NCI-H2171 (cell line): ENCODE measurements around the gene DAZAP1.
A peak's percentile ranks its signal among the peaks of the same experiment; 100 is the strongest.
"Not testable (repeated sequence)": the region's sequence is repeated elsewhere in the genome, so short reads cannot be mapped to it uniquely, and the experiment has no call there.

Experiments
- DNase-seq: peaks from one replicate; lab custom pipeline; 2025; lab: John Stamatoyannopoulos, UW

The DAZAP1 gene

DNA sequence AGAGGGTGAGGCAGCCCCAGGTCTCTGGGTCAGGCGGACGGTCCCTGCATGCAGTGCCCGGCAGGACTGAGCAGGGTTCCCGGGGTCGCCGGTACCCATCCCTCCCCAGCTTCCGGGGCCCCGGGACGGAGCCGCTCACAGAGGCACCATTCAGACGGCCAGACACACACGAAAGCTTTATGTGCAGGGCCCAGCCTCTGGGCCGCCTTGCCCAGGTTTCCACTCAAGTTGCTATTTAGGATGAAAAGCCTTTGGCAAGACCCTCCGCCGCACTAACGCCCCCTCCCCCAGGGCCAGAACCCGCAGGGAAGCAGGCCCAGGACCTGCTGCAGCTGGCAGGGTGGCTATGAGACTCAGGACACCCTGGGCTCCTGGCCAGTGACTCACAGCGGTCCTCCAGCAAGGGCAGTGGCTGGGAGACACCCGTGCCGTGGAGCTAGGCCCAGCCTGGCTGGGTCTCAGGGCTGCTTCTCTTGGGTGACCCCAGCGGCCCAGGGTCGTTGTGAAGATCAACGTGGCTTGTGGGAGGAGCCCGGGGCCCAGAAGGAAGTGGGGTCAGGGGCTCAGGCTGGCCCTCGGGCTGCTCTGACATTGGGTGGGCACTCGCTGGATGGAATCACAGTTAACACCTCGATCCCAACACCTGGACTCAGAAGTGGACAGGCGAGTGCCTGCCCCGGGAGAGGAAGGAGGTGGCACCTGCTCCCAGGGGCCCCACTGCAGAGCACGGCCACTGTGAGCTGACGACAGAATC, 66.8 kb downstream of the DAZAP1 start:
- DNase-seq, result no peak

DNA sequence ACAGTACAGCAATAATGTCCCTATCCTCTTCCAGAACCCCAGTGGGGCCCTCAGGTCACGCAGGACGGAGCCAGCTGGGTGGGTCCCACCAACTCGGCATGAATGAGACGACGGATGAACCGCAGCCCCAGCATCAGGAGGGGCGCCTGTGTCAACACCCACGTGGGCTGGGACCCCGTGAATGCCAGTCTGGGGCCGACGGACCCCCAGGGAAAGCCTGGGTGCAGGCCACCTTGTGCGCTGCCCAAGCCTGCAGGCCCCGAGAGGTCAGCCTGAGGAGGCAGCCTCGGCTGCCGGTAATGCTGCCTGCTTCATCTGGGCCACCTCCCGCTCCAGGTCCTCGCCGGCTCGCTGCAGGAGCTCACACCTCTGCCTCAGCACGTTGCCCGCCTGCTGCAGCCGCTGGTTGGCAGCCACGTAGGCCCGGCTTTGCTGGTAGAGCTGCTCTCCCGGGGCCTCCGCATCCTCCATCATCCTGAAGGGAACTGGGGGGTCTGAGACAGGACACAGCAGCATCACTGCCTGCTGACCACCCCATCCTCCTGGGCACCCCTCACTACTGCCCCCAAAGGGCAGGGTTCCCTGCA, 67.5 kb downstream of the DAZAP1 start:
- no peak for DNase-seq

DNA sequence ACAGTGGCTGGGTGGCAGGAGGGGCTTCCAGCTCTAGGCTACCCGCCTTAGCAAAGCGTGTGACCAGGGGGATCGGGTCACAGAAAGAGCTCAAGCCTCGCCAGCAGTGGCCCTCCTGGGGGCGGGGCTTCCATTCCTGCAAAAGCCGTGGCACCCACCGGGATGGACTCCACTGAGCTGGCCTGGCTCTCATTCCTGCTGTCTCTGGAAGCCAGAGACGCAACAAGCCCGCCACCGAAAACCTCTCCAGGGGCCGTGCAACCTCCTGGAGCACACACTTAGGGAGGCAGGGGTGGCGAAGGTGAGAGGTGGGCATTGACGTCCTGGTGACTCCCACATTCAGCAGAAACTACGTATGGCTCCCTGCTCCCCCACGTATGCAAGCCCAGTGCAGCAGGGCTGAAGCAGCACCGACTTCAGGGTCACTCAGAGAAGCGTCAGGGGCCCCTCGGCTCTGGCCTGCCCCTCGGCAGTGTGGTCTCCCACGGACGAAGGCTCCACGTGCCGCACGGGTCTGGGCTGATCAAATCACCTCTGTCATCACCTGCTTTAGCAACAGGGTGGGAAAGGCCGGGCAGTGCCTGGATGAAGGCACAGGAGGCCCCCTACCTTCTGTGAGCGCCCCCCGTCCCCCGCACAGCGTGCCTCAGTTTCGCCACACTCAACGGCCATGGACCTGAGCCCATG, 68.5 kb downstream of the DAZAP1 start:
- DNase-seq, result no peak

DNA sequence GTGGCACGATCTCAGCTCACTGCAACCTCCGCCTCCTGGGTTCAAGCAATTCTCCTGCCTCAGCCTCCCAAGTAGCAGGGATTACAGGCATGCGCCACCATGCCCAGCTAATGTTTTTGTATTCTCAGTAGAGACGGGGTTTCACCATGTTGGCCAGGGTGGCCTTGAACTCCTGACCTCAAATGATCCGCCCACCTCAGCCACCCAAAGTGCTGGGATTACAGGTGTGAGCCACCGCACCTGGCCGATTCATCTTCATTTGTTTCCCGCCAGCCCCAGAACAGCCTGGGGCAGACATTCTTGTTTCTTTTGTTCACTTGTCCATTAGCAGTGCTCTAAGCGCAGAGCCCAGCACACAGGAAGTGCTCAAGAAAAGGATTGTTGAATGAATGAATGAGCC, 69.7 kb downstream of the DAZAP1 start:
- not testable (repeated sequence) for DNase-seq

DNA sequence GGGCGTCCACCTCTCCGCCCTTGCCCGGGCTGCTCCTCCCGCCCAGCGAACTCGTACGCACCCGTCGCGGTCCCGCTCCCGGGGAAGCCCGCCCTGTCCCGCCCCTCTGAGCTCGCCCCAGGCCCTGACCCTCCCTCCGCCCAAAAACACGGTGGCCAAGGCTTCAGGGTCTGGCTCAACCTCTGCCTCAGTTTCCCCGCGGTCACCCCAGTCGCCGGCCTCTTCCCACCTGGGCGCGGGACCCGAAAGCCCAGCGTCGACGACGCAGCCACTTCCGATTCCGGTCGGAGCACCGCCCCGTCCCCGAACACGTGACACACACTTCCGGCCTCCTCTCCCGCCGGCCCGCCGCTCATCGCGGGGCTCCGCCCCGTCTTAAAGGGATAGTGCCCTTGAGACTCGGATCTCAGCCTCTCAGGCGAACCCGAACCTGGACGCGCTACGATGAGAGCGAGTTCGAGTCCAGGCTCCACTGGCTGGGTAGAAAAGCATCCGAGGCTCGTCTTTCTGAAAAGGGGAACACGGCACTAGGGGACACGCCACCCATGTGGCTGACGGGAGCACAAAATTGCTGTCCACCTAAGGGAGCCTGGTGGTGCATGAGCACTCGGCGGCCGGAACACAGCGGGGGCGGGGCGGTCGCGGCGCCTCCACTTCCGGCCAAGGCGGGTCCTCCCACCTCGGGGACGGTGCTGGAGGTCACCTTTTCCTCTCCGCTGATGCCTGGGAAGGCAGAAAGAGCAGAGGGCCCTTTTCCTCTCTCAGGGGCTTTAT, 71.7 kb downstream of the DAZAP1 start, which contains the start of gene C19orf25:
Gene C19orf25 (minus strand): TSS at position 282 of the 774 bp plus-strand sequence. CDS start 312 bp downstream, outside the sequence.
- DNase-seq, result peak; percentile 93

DNA sequence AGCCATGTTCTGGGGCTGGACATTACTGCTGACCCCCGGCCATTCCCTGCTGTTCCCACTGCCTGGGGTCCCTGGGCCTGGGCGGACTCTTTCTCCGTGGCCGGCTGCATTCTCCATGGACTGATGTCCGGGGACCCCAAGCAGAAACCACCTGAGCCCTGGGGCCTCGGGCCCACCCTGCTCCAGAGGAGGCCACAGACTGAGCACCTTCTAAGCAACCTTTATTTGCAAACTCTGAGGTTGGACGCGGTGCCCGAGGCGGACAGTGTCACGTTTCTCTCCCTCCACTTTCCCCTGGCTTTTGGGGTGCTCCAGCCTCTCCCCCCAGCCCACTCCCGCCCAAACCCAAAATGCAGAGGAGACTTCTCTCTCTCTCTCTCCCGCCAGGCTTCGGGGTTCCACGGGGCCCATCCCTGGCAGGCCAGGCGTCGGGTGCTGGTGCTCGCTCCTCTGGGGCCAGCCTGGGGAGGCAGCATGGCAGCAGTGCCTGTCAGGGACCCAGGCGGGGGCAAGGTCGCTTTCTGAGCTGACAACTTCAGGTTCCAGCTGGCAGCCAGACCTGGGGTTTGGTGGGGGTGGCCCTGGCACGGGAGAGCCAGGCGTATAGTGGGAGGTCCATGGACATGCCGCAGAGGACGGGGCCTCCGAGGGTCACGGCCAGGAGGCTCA, 74.0 kb downstream of the DAZAP1 start:
- DNase-seq, result no peak

DNA sequence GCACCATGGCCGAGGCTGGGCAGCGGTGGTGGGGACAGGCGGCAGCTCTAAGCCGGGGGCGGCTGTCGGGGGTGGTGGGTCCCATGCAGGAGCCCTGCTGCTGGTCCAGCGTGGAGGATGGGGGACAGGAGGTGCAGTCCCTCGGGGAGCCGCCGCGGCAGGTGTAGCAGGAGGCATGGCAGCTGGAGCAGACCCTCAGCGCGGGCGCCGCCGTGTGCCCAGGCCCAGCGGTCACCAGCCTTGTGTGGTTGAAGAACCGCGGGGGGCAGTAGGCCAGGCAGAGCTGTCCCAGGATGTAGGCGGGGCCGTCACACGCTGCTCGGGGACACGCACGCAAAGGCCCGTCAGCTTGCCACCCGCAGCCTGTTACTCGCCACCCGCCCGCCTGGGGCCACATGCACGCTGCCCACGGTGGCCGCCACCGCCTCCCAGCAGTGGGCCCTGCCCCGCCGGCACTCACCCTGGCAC, 74.5 kb downstream of the DAZAP1 start:
- DNase-seq, result no peak

DNA sequence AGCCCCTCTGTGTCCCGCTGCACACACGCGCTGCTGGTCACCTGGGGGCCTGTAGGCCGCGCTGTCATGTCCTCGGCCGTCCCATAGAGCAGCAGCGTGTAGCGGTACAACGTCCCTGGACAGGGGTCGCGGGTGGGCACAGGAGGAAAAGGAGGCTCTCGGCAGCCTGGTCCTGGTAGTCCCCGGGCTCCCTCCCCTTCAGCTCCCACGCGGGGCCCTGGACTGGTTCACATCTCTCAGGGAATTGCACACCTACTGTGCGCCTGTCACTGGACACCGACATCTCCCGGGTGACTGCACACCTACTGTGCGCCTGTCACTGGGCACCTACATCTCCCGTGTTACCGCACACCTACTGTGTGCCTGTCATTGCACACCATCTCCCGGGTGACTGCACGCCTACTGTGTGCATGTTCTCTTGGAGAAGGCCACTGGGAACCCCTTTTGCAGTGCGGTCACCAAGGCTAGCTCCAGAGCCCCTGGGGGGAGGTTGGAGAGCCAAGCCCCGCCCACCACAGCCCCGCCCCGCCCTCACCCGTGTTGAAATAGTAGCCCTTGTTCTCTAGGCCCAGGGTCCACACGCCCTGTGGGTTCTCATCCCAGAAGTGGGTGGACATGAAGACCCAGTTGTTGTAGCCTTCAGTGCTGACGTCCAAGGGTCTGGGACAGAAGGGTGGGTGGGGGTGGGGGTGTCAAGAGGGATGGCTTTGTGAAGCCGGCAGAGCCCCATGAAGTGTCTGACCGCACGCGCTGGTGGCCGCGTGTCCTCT, 75.2 kb downstream of the DAZAP1 start:
- DNase-seq, result no peak

DNA sequence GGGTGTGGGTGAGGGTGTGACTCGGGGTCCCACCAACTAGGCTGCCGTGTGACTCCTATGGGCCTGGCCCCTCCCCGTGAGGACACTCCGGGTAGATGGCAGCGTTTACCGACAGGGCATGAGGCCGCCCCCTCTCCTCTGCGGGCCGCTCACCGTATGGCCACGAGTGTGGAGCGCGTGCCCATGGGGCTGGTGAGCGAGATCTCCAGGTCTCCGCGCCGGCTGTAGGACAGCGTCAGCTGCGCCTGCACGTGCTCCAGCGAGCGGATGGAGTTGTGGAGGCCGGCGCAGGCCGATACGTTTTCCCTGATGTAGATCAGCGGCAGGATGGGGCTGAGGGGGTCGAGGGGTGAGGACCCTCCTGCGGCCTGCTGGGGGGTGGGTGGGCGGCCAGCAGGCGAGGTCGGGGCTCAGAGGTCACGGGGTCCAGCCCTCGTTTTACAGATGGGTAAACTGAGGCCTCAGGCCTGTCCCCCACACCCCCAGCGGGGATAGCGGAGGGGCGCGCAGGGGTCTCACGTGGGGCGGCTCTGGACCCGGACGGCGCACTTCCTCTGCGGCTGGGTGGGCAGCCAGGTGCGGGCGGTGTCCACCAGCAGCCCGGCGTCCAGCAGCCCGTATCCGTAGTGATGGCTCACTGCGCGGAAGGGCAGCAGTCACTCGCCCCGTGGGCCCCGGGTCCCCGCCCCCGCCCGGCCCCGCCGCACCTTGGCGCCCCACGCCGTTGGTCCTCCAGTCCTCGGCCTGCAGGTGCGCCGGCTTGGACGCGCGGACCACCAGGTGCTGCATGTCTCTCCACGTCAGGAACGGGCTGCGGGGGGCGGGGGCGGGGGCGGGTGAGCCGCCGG, 76.0 kb downstream of the DAZAP1 start:
- DNase-seq, result no peak

DNA sequence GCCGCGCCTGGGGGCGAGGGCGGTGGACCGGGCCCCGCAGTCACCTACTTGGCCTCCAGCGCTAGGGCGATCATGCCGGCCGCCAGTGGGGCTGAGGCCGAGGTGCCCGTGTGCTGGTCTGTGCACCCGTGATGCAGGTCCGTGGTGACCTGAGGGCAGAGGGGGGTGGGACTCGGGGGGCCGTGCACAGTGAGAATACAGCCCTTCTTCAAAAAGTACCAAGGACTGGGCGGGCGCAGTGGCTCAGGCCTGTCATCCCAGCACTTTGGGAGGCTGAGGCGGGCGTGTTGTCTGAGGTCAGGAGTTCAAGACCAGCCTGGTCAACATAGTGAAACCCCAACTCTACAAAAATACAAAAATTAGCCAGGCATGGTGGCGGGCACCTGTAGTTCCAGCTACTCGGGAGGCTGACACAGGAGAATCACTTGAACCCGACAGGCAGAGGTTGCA, 76.6 kb downstream of the DAZAP1 start:
- no peak for DNase-seq
